ENCODE data around the gene NECAB2. TPM values are rescaled to one million over a fixed set of nuclear protein-coding genes. Genes with fewer than 3 reads are reported as not detected.

NECAB2 gene
- total RNA-seq, 1 experiment from 2014 or later: not detected

DNA sequence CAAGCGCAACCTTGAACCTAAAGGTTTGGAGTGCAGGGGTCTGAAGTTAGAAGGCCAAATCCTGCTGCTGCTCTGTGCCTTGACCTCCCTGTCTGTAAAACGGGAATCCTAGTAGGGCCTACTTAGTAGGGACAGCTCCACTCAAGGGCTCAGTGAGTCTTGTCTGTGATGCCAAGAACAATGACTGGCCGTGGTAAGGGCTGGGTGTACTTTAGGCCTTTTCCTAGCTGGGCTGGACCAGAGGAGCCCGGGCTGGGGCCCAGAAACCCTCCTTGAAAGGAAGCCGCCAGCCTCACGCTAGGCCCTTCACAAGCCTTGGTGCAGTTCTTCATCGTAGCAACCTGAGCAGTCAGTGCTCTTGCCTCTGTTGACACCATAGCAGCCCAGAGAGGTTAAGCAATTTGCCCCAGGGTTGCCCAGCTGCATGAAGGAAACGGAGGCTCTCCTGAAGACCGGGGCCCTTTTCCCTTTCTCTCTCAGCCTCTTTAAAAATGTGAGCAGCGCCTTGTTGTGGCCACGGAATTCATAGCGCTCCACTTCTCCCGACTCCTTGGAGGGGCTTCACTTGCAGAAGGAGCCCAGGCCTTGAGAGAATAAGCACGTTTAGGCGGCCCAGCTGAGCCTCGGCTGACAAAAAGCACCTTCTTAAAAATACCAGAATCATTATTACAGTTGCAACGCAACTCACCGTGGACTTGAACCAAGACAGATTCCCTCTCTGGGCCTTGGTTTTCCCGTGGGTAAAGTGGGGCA, 4.4 kb downstream of the NECAB2 start:
- H3K27me3 ChIP-seq (replicated peaks): peaks cover 15% of the 10 kb centered on the region
- no peak overlapping the region for H3K27ac ChIP-seq
- H3K36me3 ChIP-seq: no peaks in the 10 kb centered on the region
- H3K4me3 ChIP-seq: no peak overlapping the region
- H3K4me1 ChIP-seq (replicated peaks): peaks cover 2% of the 10 kb centered on the region; the same call in 1 of the 2 replicates
- no peak for DNase-seq (ENCODE audit: low read depth in 1 of 2, low spot score in 2 of 2)
- H3K9me3 ChIP-seq (replicated peaks): no peaks in the 10 kb centered on the region

DNA sequence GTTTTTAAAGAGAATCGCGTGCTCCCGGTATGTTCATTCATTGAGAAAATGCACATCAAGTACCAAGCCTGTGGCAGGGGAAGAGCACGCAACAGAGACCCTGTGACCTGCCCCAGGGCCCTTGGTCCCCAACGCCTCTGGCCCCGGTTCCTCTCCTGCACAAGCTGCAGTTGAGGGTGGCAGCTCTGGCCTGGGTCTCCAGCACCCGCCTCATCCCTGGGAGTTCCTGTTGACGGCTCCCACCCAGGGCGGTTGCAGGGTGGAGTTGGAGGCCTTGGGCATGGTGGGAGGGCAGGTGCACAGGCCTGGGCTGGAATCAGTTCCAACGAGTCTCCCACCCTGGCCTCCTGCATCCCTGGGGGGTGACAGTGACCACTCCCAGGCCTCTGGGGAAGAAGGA, 5.0 kb downstream of the NECAB2 start:
- no peak overlapping the region for H3K27ac ChIP-seq
- peaks cover 2% of the 10 kb centered on the region; the same call in 1 of the 2 replicates for H3K4me1 ChIP-seq (replicated peaks)
- no peaks in the 10 kb centered on the region for H3K36me3 ChIP-seq
- peaks cover 15% of the 10 kb centered on the region for H3K27me3 ChIP-seq (replicated peaks)
- no peak for DNase-seq (ENCODE audit: low read depth in 1 of 2, low spot score in 2 of 2)
- H3K4me3 ChIP-seq: no peak overlapping the region
- peaks cover 2% of the 10 kb centered on the region for H3K9me3 ChIP-seq (replicated peaks)

DNA sequence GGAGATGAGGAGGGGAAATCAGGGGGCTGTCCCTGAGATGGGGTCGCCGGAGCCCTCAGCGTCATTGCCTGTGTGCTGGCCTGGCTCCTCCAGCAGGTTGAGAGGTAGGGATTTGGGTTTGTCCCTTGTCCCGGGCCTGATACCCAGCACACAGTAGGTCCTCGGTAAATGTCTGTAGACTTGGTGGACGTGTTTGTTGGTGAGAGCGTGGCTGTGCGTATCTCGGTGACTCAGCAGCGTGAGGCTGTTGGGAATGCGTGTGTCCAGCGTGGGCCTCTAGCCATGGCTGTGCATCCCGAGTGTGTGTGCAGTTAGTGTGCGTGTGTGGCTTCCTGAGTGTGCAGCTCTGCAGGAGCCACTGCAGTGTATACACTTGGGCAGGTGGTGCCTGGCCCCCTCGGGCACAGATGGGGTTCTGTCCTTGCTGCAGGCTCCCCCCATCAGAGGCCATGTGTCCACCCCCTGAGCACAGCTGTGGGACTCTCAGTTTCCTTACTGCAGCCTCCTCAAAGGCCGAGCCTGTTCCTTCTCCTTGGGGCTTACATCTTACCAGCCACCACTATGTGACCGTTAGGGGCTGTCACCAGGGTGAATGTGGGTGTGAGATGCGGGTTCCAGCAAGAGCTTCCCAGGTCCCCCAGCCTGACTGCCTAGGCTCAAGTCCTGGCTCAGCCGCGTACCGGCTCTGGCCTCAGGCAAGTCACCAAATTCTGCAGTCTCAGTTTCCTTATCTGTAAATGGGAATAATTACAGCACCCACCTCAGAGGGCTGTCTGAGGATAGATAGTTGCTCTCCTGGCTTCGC, 5.7 kb downstream of the NECAB2 start:
- DNase-seq (ENCODE audit: low read depth in 1 of 2, low spot score in 2 of 2): no peak

DNA sequence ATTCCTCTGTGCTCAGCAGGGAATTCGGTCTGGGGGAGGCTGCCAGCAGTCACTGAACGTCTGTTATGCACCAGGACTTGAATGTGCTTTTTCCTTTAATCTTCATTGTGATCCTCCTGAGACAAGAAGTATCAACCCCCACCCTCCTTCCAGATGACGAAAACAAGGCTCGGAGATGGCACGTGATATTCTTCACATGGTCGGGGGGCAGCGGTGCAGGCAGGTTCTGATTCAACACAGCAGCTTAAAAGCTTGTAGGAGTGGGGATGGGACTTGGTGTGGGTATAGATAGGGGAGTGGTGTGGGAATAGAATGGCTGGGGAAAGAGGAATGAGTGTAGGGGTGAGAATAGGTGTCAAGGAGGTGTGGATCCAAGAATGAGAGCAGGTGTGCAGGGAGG, 6.4 kb downstream of the NECAB2 start:
- H3K36me3 ChIP-seq: no peaks in the 10 kb centered on the region
- no peak for DNase-seq (ENCODE audit: low read depth in 1 of 2, low spot score in 2 of 2)
- peaks cover 9% of the 10 kb centered on the region; the same call in 1 of the 2 replicates for H3K27me3 ChIP-seq (replicated peaks)
- no peak overlapping the region for H3K4me3 ChIP-seq
- no peak overlapping the region for H3K27ac ChIP-seq
- H3K9me3 ChIP-seq (replicated peaks): peaks cover 12% of the 10 kb centered on the region
- no peaks in the 10 kb centered on the region for H3K4me1 ChIP-seq (replicated peaks)

More for the DNA sequence above, 5.7 kb downstream of the NECAB2 start:
- H3K4me3 ChIP-seq: no peak overlapping the region
- H3K27me3 ChIP-seq (replicated peaks): peaks cover 15% of the 10 kb centered on the region
- peaks cover 8% of the 10 kb centered on the region for H3K9me3 ChIP-seq (replicated peaks)
- H3K4me1 ChIP-seq (replicated peaks): peaks cover under 1% of the 10 kb centered on the region; the same call in 1 of the 2 replicates
- no peak overlapping the region for H3K27ac ChIP-seq
- H3K36me3 ChIP-seq: no peaks in the 10 kb centered on the region

DNA sequence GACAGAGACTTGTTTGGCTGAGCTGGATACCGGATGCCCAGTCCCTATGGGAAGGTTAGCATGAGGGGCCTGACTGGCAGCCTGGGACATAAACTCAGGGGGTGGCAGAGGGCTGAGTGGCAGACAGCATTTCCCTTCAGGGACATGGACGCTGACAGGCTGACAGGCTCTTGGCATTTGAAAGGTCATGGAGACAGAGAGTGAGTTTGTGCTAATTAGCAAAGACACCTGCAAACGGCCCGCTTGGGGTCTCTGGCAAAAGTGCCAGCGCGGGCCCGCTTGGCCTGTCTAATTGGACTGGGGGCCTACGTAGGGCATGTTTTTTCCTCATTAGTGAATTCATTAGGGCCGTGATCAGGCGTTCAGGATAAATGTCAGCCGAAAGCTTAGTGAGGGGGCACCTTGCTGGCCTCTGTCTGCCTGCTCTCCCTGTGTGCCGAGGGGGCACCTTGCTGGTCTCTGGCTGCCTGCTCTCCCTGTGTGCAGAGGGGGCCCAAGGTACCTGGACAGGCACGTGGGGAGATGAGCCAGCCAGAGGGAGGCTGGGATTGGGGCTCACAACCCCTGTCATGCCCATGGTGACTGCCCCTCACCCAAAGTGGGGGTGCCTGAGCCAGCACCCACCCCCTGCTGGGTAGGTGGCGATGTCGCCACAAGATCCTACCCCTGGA, 7.7 kb downstream of the NECAB2 start:
- H3K4me3 ChIP-seq: no peak overlapping the region
- no peaks in the 10 kb centered on the region for H3K36me3 ChIP-seq
- H3K4me1 ChIP-seq (replicated peaks): no peaks in the 10 kb centered on the region
- peaks cover 12% of the 10 kb centered on the region for H3K9me3 ChIP-seq (replicated peaks)
- H3K27me3 ChIP-seq (replicated peaks): 0 out of 2 replicates have a peak, but pooled peaks cover 3% of the 10 kb centered on the region
- no peak overlapping the region for H3K27ac ChIP-seq
- DNase-seq (ENCODE audit: low read depth in 1 of 2, low spot score in 2 of 2): no peak

DNA sequence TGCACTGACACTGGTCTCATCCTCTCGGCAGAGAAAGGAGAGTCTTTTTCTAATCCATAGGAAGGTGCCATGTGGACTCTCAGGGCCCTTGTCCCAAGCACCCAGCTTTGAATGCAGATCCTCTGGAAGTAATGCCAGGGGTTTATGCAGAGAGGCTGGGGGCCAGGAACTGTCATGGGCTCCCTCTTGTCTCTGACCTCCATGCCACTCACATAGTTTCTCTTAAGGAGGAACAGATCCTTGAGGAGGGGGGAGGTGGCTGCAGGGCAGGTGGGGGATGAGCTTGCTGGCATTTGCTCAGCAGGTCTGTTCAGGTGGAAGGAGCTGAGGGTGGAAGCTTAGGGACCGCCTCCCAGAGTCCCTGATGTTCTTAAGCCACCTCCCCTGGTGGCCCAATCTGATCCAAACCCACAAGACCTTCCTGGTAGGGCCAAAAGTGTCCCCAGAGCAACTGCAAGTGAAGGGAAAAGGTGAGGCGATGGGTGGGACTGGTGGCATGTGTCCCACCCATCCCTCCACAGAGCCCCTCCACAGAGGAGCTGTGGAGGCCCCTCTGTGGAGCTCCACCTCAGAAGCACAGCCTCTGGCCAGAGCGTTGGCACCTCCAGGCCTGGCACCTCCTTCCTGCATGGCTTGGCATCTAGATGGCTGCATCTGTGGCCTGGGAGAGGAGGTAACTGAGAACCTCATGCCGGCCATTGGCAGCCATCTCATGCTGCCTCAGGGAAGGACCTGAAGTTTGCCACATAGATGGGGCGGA, 9.2 kb downstream of the NECAB2 start:
- Histone ChIP-seq H3K4me3 (no peak overlapping the region), H3K9me3 (replicated peaks) (peaks cover 12% of the 10 kb centered on the region), H3K36me3 (no peaks in the 10 kb centered on the region), H3K4me1 (replicated peaks) (no peaks in the 10 kb centered on the region), H3K27ac (no peak overlapping the region), H3K27me3 (replicated peaks) (0 out of 2 replicates have a peak, but pooled peaks cover 3% of the 10 kb centered on the region)
- DNase-seq (ENCODE audit: low read depth in 1 of 2, low spot score in 2 of 2): no peak

DNA sequence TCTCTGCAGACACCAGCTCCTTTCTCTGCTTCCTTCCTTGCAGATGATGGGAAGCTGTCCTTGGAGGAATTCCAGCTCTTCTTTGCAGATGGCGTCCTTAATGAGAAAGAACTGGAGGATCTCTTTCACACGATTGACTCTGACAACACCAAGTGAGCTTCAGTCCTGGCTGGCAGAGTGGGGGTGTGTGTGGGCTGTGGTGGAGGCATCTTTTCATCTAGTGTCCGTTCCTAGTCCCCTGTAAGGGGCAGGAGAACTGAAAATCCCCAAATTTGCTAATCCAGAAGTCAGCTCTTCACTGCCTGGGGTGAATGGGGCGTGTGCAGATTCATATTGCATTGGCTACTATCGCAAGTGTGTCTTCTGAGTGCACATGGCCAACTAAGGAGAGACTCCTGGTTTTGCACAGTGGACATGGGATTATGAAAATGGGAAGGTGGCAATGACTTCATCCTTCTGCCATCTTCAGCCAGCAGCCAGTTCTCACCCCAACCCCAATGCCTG, 10.4 kb downstream of the NECAB2 start:
- Histone ChIP-seq H3K27me3 (replicated peaks) (peaks cover 3% of the 10 kb centered on the region; the same call in 1 of the 2 replicates), H3K36me3 (no peaks in the 10 kb centered on the region), H3K4me1 (replicated peaks) (no peaks in the 10 kb centered on the region), H3K4me3 (no peak overlapping the region), H3K27ac (no peak overlapping the region), H3K9me3 (replicated peaks) (peaks cover 12% of the 10 kb centered on the region)
- DNase-seq (ENCODE audit: low read depth in 1 of 2, low spot score in 2 of 2): no peak

DNA sequence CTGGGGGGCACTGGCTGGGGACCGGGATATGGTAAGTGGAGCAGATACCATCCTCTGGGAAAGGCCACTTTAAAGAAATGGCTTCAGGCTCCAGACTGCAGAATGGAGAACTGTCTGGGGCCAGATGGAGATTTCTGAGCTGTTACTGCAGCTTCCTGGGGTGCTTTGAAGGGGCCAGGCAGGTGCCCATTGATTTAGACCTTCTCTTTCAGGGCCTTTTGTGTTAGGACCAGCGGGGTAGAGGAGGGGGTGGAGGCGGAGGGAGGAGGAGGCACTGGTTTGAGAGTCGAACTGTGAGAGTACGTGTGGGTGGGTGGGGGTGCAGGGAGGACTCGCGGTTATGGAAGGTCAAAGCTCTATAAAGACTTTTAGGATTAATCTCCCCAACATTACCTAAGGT, 11.4 kb downstream of the NECAB2 start:
- Histone ChIP-seq H3K27ac (no peak overlapping the region), H3K9me3 (replicated peaks) (peaks cover 12% of the 10 kb centered on the region), H3K4me3 (no peak overlapping the region), H3K4me1 (replicated peaks) (no peaks in the 10 kb centered on the region), H3K27me3 (replicated peaks) (peaks cover 3% of the 10 kb centered on the region; the same call in 1 of the 2 replicates), H3K36me3 (no peaks in the 10 kb centered on the region)
- no peak for DNase-seq (ENCODE audit: low read depth in 1 of 2, low spot score in 2 of 2)

DNA sequence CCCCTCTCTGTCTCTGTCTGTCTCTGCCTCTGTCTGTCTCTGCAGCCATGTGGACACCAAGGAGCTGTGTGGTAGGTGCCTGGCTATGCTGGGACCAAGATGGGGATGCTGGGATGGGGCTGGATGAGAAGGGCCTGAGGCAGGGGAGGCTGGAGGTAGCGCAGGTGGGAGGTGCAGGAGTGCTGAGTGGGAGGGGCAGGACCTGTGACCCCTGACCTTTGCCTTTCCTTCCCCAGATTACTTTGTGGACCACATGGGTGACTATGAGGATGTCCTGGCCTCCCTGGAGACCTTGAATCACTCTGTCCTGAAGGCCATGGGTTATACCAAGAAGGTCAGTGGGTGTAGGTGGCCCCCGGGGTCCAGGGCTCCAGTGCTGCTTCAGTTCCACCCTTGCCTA, 12.8 kb downstream of the NECAB2 start:
- no peaks in the 10 kb centered on the region for H3K4me1 ChIP-seq (replicated peaks)
- no peaks in the 10 kb centered on the region for H3K36me3 ChIP-seq
- peaks cover 11% of the 10 kb centered on the region; the same call in 1 of the 2 replicates for H3K27me3 ChIP-seq (replicated peaks)
- H3K27ac ChIP-seq: no peak overlapping the region
- H3K4me3 ChIP-seq: no peak overlapping the region
- H3K9me3 ChIP-seq (replicated peaks): peaks cover 12% of the 10 kb centered on the region
- no peak for DNase-seq (ENCODE audit: low read depth in 1 of 2, low spot score in 2 of 2)

DNA sequence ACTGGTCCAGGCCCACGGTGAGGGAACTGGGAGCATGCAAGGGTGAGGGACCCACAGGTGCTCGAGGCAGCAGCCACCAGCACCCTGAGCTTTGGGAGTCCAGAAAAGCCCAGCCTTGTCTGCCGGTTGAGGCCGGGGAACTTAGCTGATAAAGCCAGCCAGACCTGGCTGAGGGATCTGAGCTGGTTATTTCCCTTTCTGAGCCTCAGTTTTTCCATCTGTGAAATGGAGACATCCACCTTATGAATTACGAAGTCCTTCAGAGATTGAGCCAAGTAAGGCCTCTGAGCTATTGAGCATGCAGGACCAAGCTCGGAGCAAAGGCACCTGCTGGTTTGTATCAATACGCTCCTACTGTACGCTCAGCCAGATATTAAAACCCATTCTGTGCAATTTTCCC, 13.8 kb downstream of the NECAB2 start:
- Histone ChIP-seq H3K4me1 (replicated peaks) (no peaks in the 10 kb centered on the region), H3K36me3 (no peaks in the 10 kb centered on the region), H3K27ac (no peak overlapping the region), H3K9me3 (replicated peaks) (peaks cover 12% of the 10 kb centered on the region), H3K4me3 (no peak overlapping the region), H3K27me3 (replicated peaks) (peaks cover 19% of the 10 kb centered on the region)
- no peak for DNase-seq (ENCODE audit: low read depth in 1 of 2, low spot score in 2 of 2)

DNA sequence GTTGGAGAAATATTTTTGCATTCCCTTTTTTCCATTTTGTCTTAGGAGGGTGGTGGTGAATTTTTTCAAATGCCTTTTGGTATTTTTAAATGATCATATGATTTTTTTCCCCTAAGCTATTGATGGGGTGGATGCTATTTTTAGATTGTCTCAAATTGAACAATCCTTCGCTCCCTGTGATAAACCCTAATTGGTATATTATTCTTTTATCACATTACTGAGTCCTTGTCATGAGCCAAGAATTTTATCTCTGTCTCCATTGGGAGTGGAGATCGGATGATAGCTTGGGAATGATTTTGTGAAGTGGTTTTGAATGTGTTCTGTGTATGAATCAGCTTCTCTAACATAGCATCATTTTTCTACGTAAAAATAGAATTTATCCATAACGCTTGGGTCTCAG, 15.4 kb downstream of the NECAB2 start:
- no peaks in the 10 kb centered on the region for H3K4me1 ChIP-seq (replicated peaks)
- no peak for DNase-seq (ENCODE audit: low read depth in 1 of 2, low spot score in 2 of 2)
- H3K36me3 ChIP-seq: no peaks in the 10 kb centered on the region
- H3K27me3 ChIP-seq (replicated peaks): peaks cover 35% of the 10 kb centered on the region
- H3K4me3 ChIP-seq: no peak overlapping the region
- peaks cover 7% of the 10 kb centered on the region; the same call in 1 of the 2 replicates for H3K9me3 ChIP-seq (replicated peaks)
- H3K27ac ChIP-seq: no peak overlapping the region

DNA sequence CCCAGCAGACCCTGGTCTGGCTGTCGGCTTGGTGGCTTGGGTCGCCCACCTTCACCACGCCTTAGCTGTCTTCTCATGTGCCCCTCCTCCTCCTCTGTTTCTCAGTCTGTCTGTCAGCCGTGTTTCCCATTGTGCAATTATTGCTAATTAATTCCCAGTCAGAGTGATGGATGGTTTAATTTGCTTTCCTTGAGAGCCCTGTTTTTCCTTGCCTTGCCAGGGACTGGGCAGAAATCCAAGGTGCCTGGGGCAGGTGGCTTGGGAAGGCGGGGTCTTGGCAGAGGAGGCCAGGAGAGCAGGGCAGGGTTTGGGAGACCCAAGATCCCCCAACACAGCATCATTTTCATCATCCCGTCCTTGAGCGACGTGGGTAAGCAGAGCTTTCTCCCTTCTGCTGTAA, 21.3 kb downstream of the NECAB2 start:
- H3K9me3 ChIP-seq (replicated peaks): no peaks in the 10 kb centered on the region
- no peak overlapping the region for H3K4me3 ChIP-seq
- no peak for DNase-seq (ENCODE audit: low read depth in 1 of 2, low spot score in 2 of 2)
- H3K4me1 ChIP-seq (replicated peaks): no peaks in the 10 kb centered on the region
- H3K36me3 ChIP-seq: no peaks in the 10 kb centered on the region
- H3K27me3 ChIP-seq (replicated peaks): peaks cover 52% of the 10 kb centered on the region
- no peak overlapping the region for H3K27ac ChIP-seq

DNA sequence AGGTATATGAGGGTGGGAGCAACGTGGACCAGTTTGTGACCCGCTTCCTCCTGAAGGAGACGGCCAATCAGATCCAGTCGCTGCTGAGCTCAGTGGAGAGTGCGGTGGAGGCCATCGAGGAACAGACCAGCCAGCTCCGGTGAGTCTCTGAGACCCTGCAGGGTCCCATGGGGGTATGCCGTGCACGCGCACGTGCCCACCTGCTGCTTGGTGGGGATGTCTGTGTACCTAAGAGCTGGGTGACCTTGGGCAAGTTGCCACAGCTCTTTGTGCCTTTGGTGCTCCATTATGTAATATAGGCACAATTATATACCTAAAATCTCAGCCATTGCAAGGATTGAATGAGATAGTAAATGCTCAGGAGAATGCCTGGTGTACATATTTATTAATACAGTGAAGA, 22.4 kb downstream of the NECAB2 start:
- H3K27ac ChIP-seq: no peak overlapping the region
- H3K9me3 ChIP-seq (replicated peaks): no peaks in the 10 kb centered on the region
- no peaks in the 10 kb centered on the region for H3K36me3 ChIP-seq
- H3K27me3 ChIP-seq (replicated peaks): peaks cover 48% of the 10 kb centered on the region
- no peak overlapping the region for H3K4me3 ChIP-seq
- no peaks in the 10 kb centered on the region for H3K4me1 ChIP-seq (replicated peaks)
- no peak for DNase-seq (ENCODE audit: low read depth in 1 of 2, low spot score in 2 of 2)
